IMR-90 (cell line): ENCODE data around the gene TNFRSF4. TPM values are rescaled to one million over a fixed set of nuclear protein-coding genes. Genes with fewer than 3 reads are reported as not detected.

Experiments
- ATAC-seq: fragments of 200-7000 bp; cut with Tn5 transposase; 2 replicates; pipeline ENCODE4 v1.9.1; 2020; ENCODE audit warnings: low read depth, mild to moderate bottlenecking, moderate library complexity
- BruUV-seq: library from RNA; stranded (reverse); fragments of 400-500 nt; replicated peaks from 2 replicates; lab custom pipeline; 2021; lab: Mats Ljungman, UMichigan
- CTCF ChIA-PET: fragments of 300-600 bp; formaldehyde crosslinking; extraction: SDS; loops from one replicate; lab custom pipeline; 2021; ENCODE audit warnings: antibody characterized with exemption; lab: Yijun Ruan, JAX
- POLR2A ChIA-PET: fragments of 300-600 bp; sonication (Branson Sonifier 250); formaldehyde crosslinking; loops from one replicate; lab custom pipeline; 2022; ENCODE audit warnings: antibody characterized with exemption; ENCODE audit not compliant: unreplicated experiment; lab: Charles Lee
- DNase-seq: peaks from one replicate; pipeline ENCODE4 v3.0.0; 2013
- H2AFZ ChIP-seq: replicated peaks from 2 replicates; pipeline ENCODE3; 2013; ENCODE audit warnings: low read length, mild to moderate bottlenecking; ENCODE audit not compliant: poor library complexity
- H2AK5ac ChIP-seq: 2 replicates; pipeline ENCODE4 v1.6.1; 2013; ENCODE audit warnings: low read depth, low read length, inconsistent platforms
- H2AK9ac ChIP-seq: replicated peaks from 2 replicates; pipeline ENCODE3; 2013; ENCODE audit warnings: mild to moderate bottlenecking, low read depth, low read length, moderate library complexity; ENCODE audit not compliant: poor library complexity
- H2BK120ac ChIP-seq: 2 replicates; pipeline ENCODE4 v1.6.1; 2013; ENCODE audit warnings: low read depth, low read length, inconsistent platforms
- H2BK15ac ChIP-seq: 3 replicates; pipeline ENCODE4 v1.6.1; 2013; ENCODE audit warnings: low read depth, low read length, inconsistent platforms
- H2BK20ac ChIP-seq: 2 replicates; pipeline ENCODE4 v1.6.1; 2013; ENCODE audit warnings: low read depth, mild to moderate bottlenecking, inconsistent platforms, low read length, moderate library complexity
- H2BK5ac ChIP-seq: 2 replicates; pipeline ENCODE4 v1.6.1; 2013; ENCODE audit warnings: mild to moderate bottlenecking, low read depth, low read length, inconsistent platforms; ENCODE audit not compliant: poor library complexity, severe bottlenecking
- H3K14ac ChIP-seq: replicated peaks from 2 replicates; pipeline ENCODE4 v1.6.1; 2013; ENCODE audit warnings: low read depth, low read length, inconsistent platforms
- H3K18ac ChIP-seq: 2 replicates; pipeline ENCODE4 v1.6.1; 2013; ENCODE audit warnings: low read depth, low read length, control low read depth
- H3K23ac ChIP-seq: 2 replicates; pipeline ENCODE4 v1.6.1; 2013; ENCODE audit warnings: low read depth, low read length, inconsistent platforms
- H3K27ac ChIP-seq: 2 replicates; pipeline ENCODE4 v1.5.1; 2013; ENCODE audit warnings: mild to moderate bottlenecking, control low read depth, low read length; ENCODE audit not compliant: insufficient read depth
- H3K27me3 ChIP-seq: 2 replicates; pipeline ENCODE4 v1.6.1; 2013; ENCODE audit warnings: low read length; ENCODE audit not compliant: control insufficient read depth, insufficient read depth
- H3K36me3 ChIP-seq: 2 replicates; pipeline ENCODE4 v1.6.1; 2013; ENCODE audit warnings: low read length, mixed read lengths; ENCODE audit not compliant: control insufficient read depth, insufficient read depth
- H3K4ac ChIP-seq: 2 replicates; pipeline ENCODE4 v1.6.1; 2013; ENCODE audit warnings: low read depth, low read length, inconsistent platforms
- H3K4me1 ChIP-seq: 2 replicates; pipeline ENCODE4 v1.6.1; 2013; ENCODE audit warnings: low read length, mixed read lengths; ENCODE audit not compliant: control insufficient read depth, insufficient read depth
- H3K4me2 ChIP-seq: 2 replicates; pipeline ENCODE4 v1.6.1; 2013; ENCODE audit warnings: low read depth, mild to moderate bottlenecking, control low read depth, low read length, moderate library complexity
- H3K4me3 ChIP-seq: 2 replicates; pipeline ENCODE4 v1.5.1; 2013; ENCODE audit warnings: low read depth, mild to moderate bottlenecking, control low read depth, low read length, moderate library complexity; ENCODE audit not compliant: insufficient read depth
- H3K56ac ChIP-seq: 2 replicates; pipeline ENCODE4 v1.6.1; 2013; ENCODE audit warnings: low read length, inconsistent platforms; ENCODE audit not compliant: insufficient read depth; ENCODE audit errors: extremely low read depth
- H3K79me1 ChIP-seq, 2 experiments: 2 replicates each; pipeline ENCODE4 v1.6.1; 2013; ENCODE audit warnings: low read length in 2 of 2, inconsistent platforms in 1 of 2, low read depth in 1 of 2
- H3K9ac ChIP-seq: 2 replicates; pipeline ENCODE4 v1.6.1; 2013; ENCODE audit warnings: low read depth, low read length, control low read depth
- H3K9me1 ChIP-seq: 2 replicates; pipeline ENCODE4 v1.6.1; 2013; ENCODE audit warnings: low read length, inconsistent platforms; ENCODE audit not compliant: insufficient read depth
- H3K9me3 ChIP-seq: 2 replicates; pipeline ENCODE4 v1.6.1; 2013; ENCODE audit warnings: low read length; ENCODE audit not compliant: control insufficient read depth, insufficient read depth
- H4K20me1 ChIP-seq: 2 replicates; pipeline ENCODE4 v1.6.1; 2013; ENCODE audit warnings: low read length, inconsistent platforms; ENCODE audit not compliant: insufficient read depth
- H4K5ac ChIP-seq: 2 replicates; pipeline ENCODE4 v1.6.1; 2013; ENCODE audit warnings: mild to moderate bottlenecking, low read depth, low read length, control low read depth
- H4K8ac ChIP-seq, 2 experiments: 2 replicates each; pipeline ENCODE4 v1.6.1; 2013; ENCODE audit warnings: low read depth in 2 of 2, low read length in 2 of 2, control low read depth in 1 of 2, inconsistent platforms in 1 of 2
- H4K91ac ChIP-seq: 2 replicates; pipeline ENCODE4 v1.6.1; 2013; ENCODE audit warnings: low read depth, low read length, inconsistent platforms; ENCODE audit not compliant: insufficient read depth
- MAFK ChIP-seq: IDR thresholded peaks from 2 replicates; pipeline ENCODE4 v1.6.1; 2012; ENCODE audit warnings: low read depth, low read length, improper control_type of control experiment
- MXI1 ChIP-seq: IDR thresholded peaks from 2 replicates; pipeline ENCODE4 v1.6.1; 2012; ENCODE audit warnings: low read depth, mild to moderate bottlenecking, low read length, moderate library complexity, borderline replicate concordance
- WGBS, 2 experiments: methylation state at CpG; one replicate each; pipeline versions ENCODE4 v1.1.5 to v1.1.7; 2013; ENCODE audit warnings: missing lambda C conversion rate in 2 of 2; ENCODE audit not compliant: insufficient read length in 1 of 2; ENCODE audit errors: extremely low coverage in 2 of 2; 5-methylcytosine and 5-hydroxymethylcytosine counted together
- dilution Hi-C: fragments of 300-500 bp; cut with HindIII; formaldehyde crosslinking; loops from one replicate; pipeline ENCODE4 v1.14.3; 2018; ENCODE audit warnings: low sequenced_read_pairs; ENCODE audit not compliant: unreplicated experiment
- in situ Hi-C: fragments of 300-500 bp; cut with MboI; formaldehyde crosslinking; loops from 3 replicates; pipeline ENCODE4 v1.14.3; 2019; ENCODE audit warnings: low sequenced_read_pairs, inconsistent platforms, mixed read lengths
- intact Hi-C: fragments of 100-400 bp; cut with micrococcal nuclease; formaldehyde crosslinking; loops from 2 replicates; pipeline ENCODE4 v1.10.0; 2022
- polyA plus RNA-seq, 3 experiments: library from polyadenylated mRNA; depleted of rRNA; stranded (reverse); fragments of >200 nt; gene quantifications; 2 replicates each; pipeline ENCODE4 v1.2.3, GENCODE V29; 2012; ENCODE audit warnings: low replicate concordance in 1 of 3
- total RNA-seq: library from RNA; depleted of rRNA; stranded (reverse); fragments of >200 nt; gene quantifications from 2 replicates; pipeline ENCODE4 v1.2.3, GENCODE V29; 2012

TNFRSF4 gene
- total and polyA plus RNA-seq, 2 of the 4 experiments (the other 2 are of a cell fraction) = 0.15 TPM; not detected in 1

DNA sequence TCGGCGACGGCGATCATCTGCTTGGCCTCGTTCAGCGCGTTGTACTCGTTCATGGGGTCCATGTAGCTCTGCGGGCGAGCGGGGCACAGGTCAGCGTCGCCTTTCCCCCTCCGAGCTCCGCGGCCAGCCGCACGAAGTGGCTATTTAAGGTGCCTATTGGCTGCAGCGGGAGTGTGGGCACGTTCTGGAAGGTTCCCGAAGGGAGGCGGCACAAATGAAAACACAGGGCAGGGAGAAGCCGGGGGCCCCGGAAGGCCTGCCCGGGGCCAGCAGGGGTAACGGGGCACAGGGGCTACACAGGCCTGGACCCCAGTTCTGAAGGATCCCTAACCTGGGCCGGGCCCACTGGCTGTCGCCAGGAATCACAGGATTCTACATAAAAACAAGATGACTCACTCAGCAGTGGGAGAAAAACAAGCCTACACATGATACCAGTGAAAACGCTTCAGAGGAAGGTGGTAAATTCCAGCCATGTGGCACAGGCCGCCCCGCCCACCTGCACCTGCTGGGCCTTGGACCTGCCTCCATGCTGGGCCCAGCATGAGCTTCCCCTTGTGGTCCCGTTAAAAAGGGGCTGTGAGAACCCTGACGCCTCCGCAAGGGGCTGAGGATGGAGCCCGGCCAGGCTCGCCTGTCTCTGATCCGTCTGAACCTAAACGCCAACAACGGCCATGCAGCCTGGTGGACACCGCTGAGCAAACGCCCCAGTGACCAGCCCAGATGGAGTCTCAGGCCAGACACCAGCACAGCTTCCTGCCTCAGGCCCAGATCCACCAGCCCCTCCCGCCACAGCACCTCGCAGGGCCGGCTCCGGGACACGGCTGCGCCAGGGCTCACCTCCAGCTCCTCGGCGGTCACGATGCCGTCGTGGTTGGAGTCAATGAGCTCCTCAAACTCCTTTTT is 3.9 kb upstream of the TNFRSF4 start:
- no peaks in the 10 kb centered on the region for H3K27me3 ChIP-seq
- no peak overlapping the region for H3K4me3 ChIP-seq
- H3K56ac ChIP-seq = no peak overlapping the region
- ChIA-PET CTCF (no interaction called here), POLR2A (no interaction called here)
- ATAC-seq = no peak; the same call in 1 of the 2 replicates
- no peak overlapping the region for H3K14ac ChIP-seq
- no peak overlapping the region for H3K4me2 ChIP-seq
- no peak overlapping the region for H4K5ac ChIP-seq
- DNase-seq = no peak
- H4K20me1 ChIP-seq = peaks cover 16% of the 10 kb centered on the region
- H2BK20ac ChIP-seq = no peak overlapping the region
- intact Hi-C loops (no loop called here), dilution Hi-C loops (no loop called here), in situ Hi-C loops (no loop called here)
- TF ChIP-seq MXI1 (peak; percentile 56; the same call in 1 of the 2 replicates), MAFK (no peak)
- no peak overlapping the region for H3K23ac ChIP-seq
- no peak overlapping the region for H2AK9ac ChIP-seq
- no peak overlapping the region for H2BK15ac ChIP-seq
- H3K27ac ChIP-seq = no peak overlapping the region
- H4K8ac ChIP-seq = no peak overlapping the region
- BruUV-seq = no TSS peak
- H2BK5ac ChIP-seq = no peak overlapping the region
- H3K9me1 ChIP-seq = peaks cover 3% of the 10 kb centered on the region
- H3K79me1 ChIP-seq = peaks cover 4 to 17% of the 10 kb centered on the region in 2 experiments; a peak in 3 of 4 replicates
- peaks cover 56% of the 10 kb centered on the region for H3K36me3 ChIP-seq
- WGBS, 2 experiments = 92% methylated on average over 40 of the region's 52 CpGs; no CpG with 5 or more reads in 1 of the 2 experiments
- no peak overlapping the region for H2AFZ ChIP-seq
- H3K18ac ChIP-seq = no peak overlapping the region
- H4K91ac ChIP-seq = no peak overlapping the region
- no peak overlapping the region for H2AK5ac ChIP-seq
- no peaks in the 10 kb centered on the region for H3K9me3 ChIP-seq
- H3K4me1 ChIP-seq = no peaks in the 10 kb centered on the region
- H3K9ac ChIP-seq = no peak overlapping the region
- H3K4ac ChIP-seq = no peak overlapping the region
- no peak overlapping the region for H2BK120ac ChIP-seq
